ENCODE measurements around the gene NACC2. TPM values are rescaled to one million over a fixed set of nuclear protein-coding genes. Genes with fewer than 3 reads are reported as not detected.

NACC2 gene
- total and polyA plus RNA-seq, 2 of the 8 experiments (the other 6 are each of a cell fraction or from before 2014, with no cell fraction given), result 8.3 to 14.0 TPM

GRCh38 chr9:136089697-136090045, 5.4 kb downstream of the NACC2 start:
- H3K18ac ChIP-seq (ENCODE audit: extremely low read depth, low read length), result no peak overlapping the region
- H3K56ac ChIP-seq (replicated peaks; ENCODE audit: insufficient read length, low read depth, low read length), result no peak overlapping the region
- no peak overlapping the region for H2BK20ac ChIP-seq (ENCODE audit: low read length)
- H3K27ac ChIP-seq (ENCODE audit: low read depth, low read length), result no peak overlapping the region
- H3K36me3 ChIP-seq (ENCODE audit: control insufficient read depth in 2 of 4, insufficient read depth in 4 of 4, low read length in 3 of 4), result no peaks in the 10 kb centered on the region
- no peak for FAIRE-seq
- H2AK5ac ChIP-seq (ENCODE audit: low read depth, low read length), result no peak overlapping the region
- H3K23ac ChIP-seq (ENCODE audit: insufficient read length), result no peak overlapping the region
- H4K8ac ChIP-seq (ENCODE audit: extremely low read depth, insufficient read depth, low read length), result no peak overlapping the region
- no peak for DNase-seq (ENCODE audit: low read depth in 1 of 2, low spot score in 2 of 2)
- H2BK12ac ChIP-seq (ENCODE audit: low read depth, low read length), result no peak overlapping the region
- H3K4me2 ChIP-seq (ENCODE audit: insufficient read depth in 1 of 2, low read depth in 2 of 2, low read length in 2 of 2), result no peak overlapping the region
- H4K91ac ChIP-seq (replicated peaks; ENCODE audit: insufficient read length, low read length), result no peak overlapping the region
- 75% methylated on average over 3 of the region's 3 CpGs; no CpG with 5 or more reads in 1 of the 2 experiments for WGBS, 2 experiments (ENCODE audit: extremely low coverage in 1 of 2, insufficient coverage in 1 of 2, insufficient read length in 1 of 2, insufficient replicate concordance in 2 of 2, low coverage in 1 of 2, low lambda C conversion rate in 2 of 2, missing lambda C conversion rate in 1 of 2)
- no peak overlapping the region for H3K4ac ChIP-seq (replicated peaks; ENCODE audit: insufficient read length, low read depth, low read length)
- no peak overlapping the region for H2BK120ac ChIP-seq (replicated peaks; ENCODE audit: low read depth, low read length)
- peaks cover 0 to 39% (median 21%) of the 10 kb centered on the region in 4 experiments; a peak in 6 of 7 replicates for H3K4me1 ChIP-seq (replicated peaks in 1 of 4; ENCODE audit: control insufficient read depth in 3 of 4, insufficient read depth in 4 of 4, low read length in 3 of 4)
- peaks cover 3 to 5% of the 10 kb centered on the region in 2 experiments for H4K20me1 ChIP-seq (replicated peaks in 1 of 2; ENCODE audit: control insufficient read depth in 1 of 2, insufficient read depth in 2 of 2, low read length in 2 of 2)
- no peak overlapping the region for H3K9ac ChIP-seq (replicated peaks in 1 of 4; ENCODE audit: extremely low read depth in 1 of 4, low read depth in 3 of 4, low read length in 3 of 4)
- no peak overlapping the region for H3K4me3 ChIP-seq (ENCODE audit: extremely low read depth in 1 of 4, insufficient read depth in 2 of 4, low read depth in 3 of 4, low read length in 4 of 4)
- H2BK5ac ChIP-seq (ENCODE audit: low read depth, low read length), result no peak overlapping the region
- ChIA-PET POLR2A (ENCODE audit: partially characterized antibody) (interaction anchor here (0.8 to 1.6 kb wide), 3 partner anchors 22 to 38 kb away, joined by 3 to 5 read pairs (median 4); no protein-coding TSS in a partner anchor), CTCF (ENCODE audit: partially characterized antibody) (interaction anchor here (0.7 to 2.9 kb wide), 5 partner anchors 16 to 122 kb away, joined by 4 to 17 read pairs (median 4); no protein-coding TSS in a partner anchor)
- no peak overlapping the region for H2AFZ ChIP-seq (ENCODE audit: low read length)
- H3K23me2 ChIP-seq (ENCODE audit: low read depth, low read length), result peaks cover 8% of the 10 kb centered on the region; the same call in 1 of the 2 replicates
- H3K27me3 ChIP-seq (replicated peaks in 1 of 4; ENCODE audit: control insufficient read depth in 3 of 4, extremely low read depth in 1 of 4, insufficient read depth in 3 of 4, low read length in 3 of 4), result peaks cover 2 to 18% (median 13%) of the 10 kb centered on the region in 4 experiments; a peak in 6 of 7 replicates
- no peaks in the 10 kb centered on the region for H3K9me3 ChIP-seq (ENCODE audit: insufficient read depth in 2 of 2, low read depth in 1 of 2, low read length in 1 of 2)
- no peak overlapping the region for H4K5ac ChIP-seq (ENCODE audit: insufficient read length, low read depth, low read length)
- H3K79me1 ChIP-seq (ENCODE audit: low read depth, low read length), result no peaks in the 10 kb centered on the region; the same call in 1 of the 2 replicates
- TF ChIP-seq ATF3 (IDR thresholded peaks at IDR 0.05; ENCODE audit: insufficient read depth, low read depth, low read length) (no peak), CEBPB (IDR thresholded peaks at IDR 0.05; ENCODE audit: low read depth, low read length) (no peak), E2F6 (IDR thresholded peaks at IDR 0.05) (no peak), KDM4A (IDR thresholded peaks at IDR 0.05; ENCODE audit: low read depth, low read length, severe bottlenecking) (no peak), BRCA1 (IDR thresholded peaks at IDR 0.05; ENCODE audit: low read depth, low read length) (no peak), GABPA (IDR thresholded peaks at IDR 0.05; ENCODE audit: borderline replicate concordance, insufficient read depth, low read length) (no peak), JUND (IDR thresholded peaks at IDR 0.05; ENCODE audit: low read length) (no peak)
- H2BK15ac ChIP-seq (ENCODE audit: low read length), result no peak overlapping the region
- H3K14ac ChIP-seq (ENCODE audit: insufficient read length), result no peak overlapping the region
- H3K79me2 ChIP-seq (ENCODE audit: control insufficient read depth in 1 of 2, insufficient read depth in 2 of 2, low read length in 2 of 2), result peaks cover 0 to 6% of the 10 kb centered on the region in 2 experiments; a peak in 1 of 4 replicates
